Lower lobe of right lung (tissue), 2 donors: Measurements from ENCODE around the gene TLL1. TPM values are rescaled to one million over a fixed set of nuclear protein-coding genes. Genes with fewer than 3 reads are reported as not detected.

Experiments used
- ATAC-seq, 2 donors: fragments of 200-7000 bp; cut with Tn5 transposase; one replicate each; pipeline ENCODE4 v1.9.1; 2020 to 2022; ENCODE audit warnings: mild to moderate bottlenecking in 2 of 2, moderate library complexity in 2 of 2
- DNase-seq: peaks from one replicate; pipeline ENCODE4 v3.0.0-alpha.2; 2020
- H3K27ac ChIP-seq: fragments of 200-600 bp; one replicate; pipeline ENCODE4 v1.8.0; 2022
- H3K27me3 ChIP-seq: fragments of 200-600 bp; one replicate; pipeline ENCODE4 v1.8.0; 2022; ENCODE audit warnings: low read depth
- H3K36me3 ChIP-seq: fragments of 200-600 bp; one replicate; pipeline ENCODE4 v1.8.0; 2022; ENCODE audit warnings: mild to moderate bottlenecking
- H3K4me1 ChIP-seq: fragments of 200-600 bp; one replicate; pipeline ENCODE4 v1.8.0; 2022
- H3K4me3 ChIP-seq: fragments of 200-600 bp; one replicate; pipeline ENCODE4 v1.8.0; 2022; ENCODE audit warnings: mild to moderate bottlenecking
- H3K9me3 ChIP-seq: fragments of 200-600 bp; one replicate; pipeline ENCODE4 v1.8.0; 2022
- CTCF ChIP-seq: fragments of 200-600 bp; IDR thresholded peaks from one replicate; pipeline ENCODE4 v1.8.0; 2022; ENCODE audit warnings: antibody characterized with exemption, mild to moderate bottlenecking
- intact Hi-C: fragments of 100-400 bp; cut with DNase I; formaldehyde crosslinking; loops from one replicate; pipeline ENCODE4 v1.11.0; 2022
- total RNA-seq: library from RNA; stranded (reverse); fragmentation: NEBNext Ultra II Directional; extraction: Animal tissue kit (Norgen Biotek cat#: 25700); gene quantifications from one replicate; pipeline ENCODE4 v1.2.1, GENCODE V29; 2021
- donor health status: DM: no; HTN: yes; CAD: no; lungs with severe emphysema.

Gene TLL1
- total RNA-seq, 1 donor from 2014 or later, result 4.7 TPM

GRCh38 chr4:166043801-166044200, 170.8 kb downstream of the TLL1 start:
- ATAC-seq (no peak), DNase-seq (no peak)
- no peaks in the 10 kb centered on the region for H3K9me3 ChIP-seq
- no peak overlapping the region for H3K27ac ChIP-seq
- no peak overlapping the region for H3K4me3 ChIP-seq
- no peak for TF ChIP-seq CTCF
- intact Hi-C loops, result no loop called here
- H3K4me1 ChIP-seq, result no peaks in the 10 kb centered on the region
- no peaks in the 10 kb centered on the region for H3K27me3 ChIP-seq
- H3K36me3 ChIP-seq, result no peaks in the 10 kb centered on the region

GRCh38 chr4:166044871-166045270, 171.8 kb downstream of the TLL1 start:
- TF ChIP-seq CTCF, result no peak
- no peak for DNase-seq

GRCh38 chr4:166045457-166045856, 172.4 kb downstream of the TLL1 start:
- Histone ChIP-seq H3K27me3 (no peaks in the 10 kb centered on the region), H3K9me3 (no peaks in the 10 kb centered on the region), H3K4me3 (no peak overlapping the region), H3K4me1 (no peaks in the 10 kb centered on the region), H3K27ac (no peak overlapping the region), H3K36me3 (no peaks in the 10 kb centered on the region)
- TF ChIP-seq CTCF, result no peak
- no peak for ATAC-seq
- no peak for DNase-seq
- intact Hi-C loops, result no loop called here

More at GRCh38 chr4:166044871-166045270, 171.8 kb downstream of the TLL1 start:
- Histone ChIP-seq H3K36me3 (no peaks in the 10 kb centered on the region), H3K9me3 (no peaks in the 10 kb centered on the region), H3K4me3 (no peak overlapping the region), H3K27me3 (no peaks in the 10 kb centered on the region), H3K4me1 (no peaks in the 10 kb centered on the region), H3K27ac (no peak overlapping the region)
- ATAC-seq, result no peak
- intact Hi-C loops, result no loop called here

GRCh38 chr4:166049036-166049435, 176.0 kb downstream of the TLL1 start:
- intact Hi-C loops, result no loop called here
- ATAC-seq (no peak), DNase-seq (no peak)
- no peak overlapping the region for H3K27ac ChIP-seq
- H3K36me3 ChIP-seq, result no peaks in the 10 kb centered on the region
- no peaks in the 10 kb centered on the region for H3K27me3 ChIP-seq
- no peak for TF ChIP-seq CTCF
- H3K4me1 ChIP-seq, result no peaks in the 10 kb centered on the region
- H3K9me3 ChIP-seq, result no peaks in the 10 kb centered on the region
- H3K4me3 ChIP-seq, result no peak overlapping the region

- DNase-seq (no peak), ATAC-seq (no peak)
- Histone ChIP-seq H3K4me1 (no peaks in the 10 kb centered on the region), H3K36me3 (no peaks in the 10 kb centered on the region), H3K27ac (no peak overlapping the region), H3K27me3 (no peaks in the 10 kb centered on the region), H3K9me3 (no peaks in the 10 kb centered on the region), H3K4me3 (no peak overlapping the region)
- no peak for TF ChIP-seq CTCF
- intact Hi-C loops, result no loop called here
These were observed 191.7 kb downstream of the TLL1 start for GRCh38 chr4:166064721-166065120.

- H3K4me1 ChIP-seq, result no peaks in the 10 kb centered on the region
- TF ChIP-seq CTCF, result no peak
- H3K4me3 ChIP-seq, result no peak overlapping the region
- H3K27me3 ChIP-seq, result no peaks in the 10 kb centered on the region
- H3K27ac ChIP-seq, result no peak overlapping the region
- DNase-seq, result no peak
- ATAC-seq, result no peak
- intact Hi-C loops, result no loop called here
- H3K9me3 ChIP-seq, result no peaks in the 10 kb centered on the region
- H3K36me3 ChIP-seq, result no peaks in the 10 kb centered on the region
These were observed 192.3 kb downstream of the TLL1 start for GRCh38 chr4:166065324-166065723.
